ENCODE data around the gene SEH1L.

SEH1L gene

GRCh38 chr18:13011719-13012118 lies 63.9 kb downstream of the SEH1L start:
- H3K36me3 ChIP-seq (ENCODE audit: insufficient read depth, low read length): peaks cover 95% of the 10 kb centered on the region
- DNase-seq: no peak
- peaks cover 30% of the 10 kb centered on the region for H3K79me2 ChIP-seq (ENCODE audit: insufficient read depth, low read length)
- no peaks in the 10 kb centered on the region for H3K9me3 ChIP-seq (ENCODE audit: insufficient read depth, low read length, severe bottlenecking)
- H4K20me1 ChIP-seq (ENCODE audit: insufficient read depth, low read length): peaks cover 7% of the 10 kb centered on the region; the same call in 1 of the 2 replicates
- no peak overlapping the region for H3K9ac ChIP-seq (ENCODE audit: low read depth, low read length)
- no peak overlapping the region for H3K27ac ChIP-seq (ENCODE audit: low read length)
- no peaks in the 10 kb centered on the region for H3K27me3 ChIP-seq (ENCODE audit: insufficient read depth, low read length, poor library complexity)
- no peak overlapping the region for H2AFZ ChIP-seq (ENCODE audit: low read depth, low read length)
- no peak overlapping the region for H3K4me3 ChIP-seq (ENCODE audit: low read depth in 1 of 2, low read length in 2 of 2)
- no peaks in the 10 kb centered on the region for H3K4me1 ChIP-seq (ENCODE audit: insufficient read depth, low read length)
- TF ChIP-seq CTCF (IDR thresholded peaks at IDR 0.05; ENCODE audit: borderline replicate concordance, extremely low read depth, low read length, poor library complexity, severe bottlenecking): no peak
- no peak for TF ChIP-seq EZH2 (IDR thresholded peaks at IDR 0.05; ENCODE audit: borderline replicate concordance, low read depth, low read length, severe bottlenecking)
- no peak overlapping the region for H3K4me2 ChIP-seq (ENCODE audit: insufficient read depth, low read length)
- no peak for ATAC-seq (ENCODE audit: insufficient read depth, low read depth)

- TF ChIP-seq EZH2 (IDR thresholded peaks at IDR 0.05; ENCODE audit: borderline replicate concordance, low read depth, low read length, severe bottlenecking) (no peak), CTCF (IDR thresholded peaks at IDR 0.05; ENCODE audit: borderline replicate concordance, extremely low read depth, low read length, poor library complexity, severe bottlenecking) (no peak)
- Histone ChIP-seq H3K4me3 (ENCODE audit: low read depth in 1 of 2, low read length in 2 of 2) (no peak overlapping the region), H3K4me2 (ENCODE audit: insufficient read depth, low read length) (no peak overlapping the region), H3K27me3 (ENCODE audit: insufficient read depth, low read length, poor library complexity) (no peaks in the 10 kb centered on the region), H3K9ac (ENCODE audit: low read depth, low read length) (no peak overlapping the region), H3K4me1 (ENCODE audit: insufficient read depth, low read length) (no peaks in the 10 kb centered on the region), H3K36me3 (ENCODE audit: insufficient read depth, low read length) (peaks cover 96% of the 10 kb centered on the region), H2AFZ (ENCODE audit: low read depth, low read length) (no peak overlapping the region), H3K79me2 (ENCODE audit: insufficient read depth, low read length) (peaks cover 14% of the 10 kb centered on the region), H3K9me3 (ENCODE audit: insufficient read depth, low read length, severe bottlenecking) (no peaks in the 10 kb centered on the region), H4K20me1 (ENCODE audit: insufficient read depth, low read length) (peaks cover 4% of the 10 kb centered on the region; the same call in 1 of the 2 replicates), H3K27ac (ENCODE audit: low read length) (no peak overlapping the region)
- ATAC-seq (ENCODE audit: insufficient read depth, low read depth): no peak
- DNase-seq: no peak
Observed at GRCh38 chr18:13014232-13014631, 66.4 kb downstream of the SEH1L start.

- no peak for TF ChIP-seq EZH2 (IDR thresholded peaks at IDR 0.05; ENCODE audit: borderline replicate concordance, low read depth, low read length, severe bottlenecking)
- no peak for TF ChIP-seq CTCF (IDR thresholded peaks at IDR 0.05; ENCODE audit: borderline replicate concordance, extremely low read depth, low read length, poor library complexity, severe bottlenecking)
- Histone ChIP-seq H3K4me2 (ENCODE audit: insufficient read depth, low read length) (no peak overlapping the region), H3K9me3 (ENCODE audit: insufficient read depth, low read length, severe bottlenecking) (no peaks in the 10 kb centered on the region), H2AFZ (ENCODE audit: low read depth, low read length) (no peak overlapping the region), H3K79me2 (ENCODE audit: insufficient read depth, low read length) (peaks cover 11% of the 10 kb centered on the region), H3K4me3 (ENCODE audit: low read depth in 1 of 2, low read length in 2 of 2) (no peak overlapping the region), H3K4me1 (ENCODE audit: insufficient read depth, low read length) (no peaks in the 10 kb centered on the region), H3K27me3 (ENCODE audit: insufficient read depth, low read length, poor library complexity) (no peaks in the 10 kb centered on the region), H3K36me3 (ENCODE audit: insufficient read depth, low read length) (peaks cover 96% of the 10 kb centered on the region), H3K9ac (ENCODE audit: low read depth, low read length) (no peak overlapping the region), H4K20me1 (ENCODE audit: insufficient read depth, low read length) (peaks cover 4% of the 10 kb centered on the region; the same call in 1 of the 2 replicates), H3K27ac (ENCODE audit: low read length) (no peak overlapping the region)
- ATAC-seq (ENCODE audit: insufficient read depth, low read depth) (no peak), DNase-seq (no peak)
Observed at GRCh38 chr18:13014818-13015217, 67.0 kb downstream of the SEH1L start.
